DND-41 (cell line): ENCODE measurements around the gene PDS5B.

Experiments
- ATAC-seq: fragments of 200-7000 bp; cut with Tn5 transposase; 3 replicates; pipeline ENCODE4 v1.9.1; 2021; ENCODE audit warnings: low read depth; ENCODE audit not compliant: insufficient read depth
- DNase-seq: peaks from one replicate; pipeline ENCODE4 v3.0.0-alpha.2; 2020
- H2AFZ ChIP-seq: 2 replicates; pipeline ENCODE4 v1.6.0; 2012; ENCODE audit warnings: low read depth, low read length
- H3K27ac ChIP-seq: 2 replicates; pipeline ENCODE4 v1.5.1; 2012; ENCODE audit warnings: low read length, inconsistent platforms
- H3K27me3 ChIP-seq: fragments of 200-600 bp; sonication (generic); 2 replicates; pipeline ENCODE4 v1.6.0; 2012; ENCODE audit warnings: low read length, mild to moderate bottlenecking, inconsistent platforms; ENCODE audit not compliant: insufficient read depth, poor library complexity
- H3K36me3 ChIP-seq: 2 replicates; pipeline ENCODE4 v1.5.1; 2012; ENCODE audit warnings: low read length, inconsistent platforms; ENCODE audit not compliant: insufficient read depth
- H3K4me1 ChIP-seq: 2 replicates; pipeline ENCODE4 v1.5.1; 2012; ENCODE audit warnings: mild to moderate bottlenecking, low read length; ENCODE audit not compliant: insufficient read depth
- H3K4me2 ChIP-seq: 2 replicates; pipeline ENCODE4 v1.6.0; 2012; ENCODE audit warnings: mild to moderate bottlenecking, moderate library complexity, low read length, inconsistent platforms; ENCODE audit not compliant: insufficient read depth
- H3K4me3 ChIP-seq, 2 experiments: fragments of 200-600 bp in 1 of 2; shearing (Covaris generic) in 1 of 2; 2 replicates each; pipeline ENCODE4 v1.5.1; 2012 to 2016; ENCODE audit warnings: inconsistent platforms in 2 of 2, low read length in 2 of 2, mild to moderate bottlenecking in 2 of 2, low read depth in 1 of 2, moderate library complexity in 1 of 2
- H3K79me2 ChIP-seq: 2 replicates; pipeline ENCODE4 v1.6.0; 2012; ENCODE audit warnings: low read length, inconsistent platforms; ENCODE audit not compliant: insufficient read depth
- H3K9ac ChIP-seq: 2 replicates; pipeline ENCODE4 v1.6.0; 2012; ENCODE audit warnings: low read depth, mild to moderate bottlenecking, inconsistent platforms, low read length, moderate library complexity
- H3K9me3 ChIP-seq: 2 replicates; pipeline ENCODE4 v1.5.1; 2012; ENCODE audit warnings: low read length, moderate library complexity, mild to moderate bottlenecking, inconsistent platforms; ENCODE audit not compliant: insufficient read depth, severe bottlenecking
- H4K20me1 ChIP-seq: 2 replicates; pipeline ENCODE4 v1.6.0; 2012; ENCODE audit warnings: low read length; ENCODE audit not compliant: insufficient read depth
- EZH2 ChIP-seq: IDR thresholded peaks from 3 replicates; pipeline ENCODE4 v1.6.1; 2012; ENCODE audit warnings: borderline replicate concordance, low read depth, mild to moderate bottlenecking, moderate library complexity, low read length, inconsistent platforms; ENCODE audit not compliant: severe bottlenecking
- TF ChIP-seq, protein P1 (sequence below): IDR thresholded peaks from 2 replicates; pipeline ENCODE4 v1.5.1; 2012; ENCODE audit warnings: borderline replicate concordance, low read length, moderate library complexity, mild to moderate bottlenecking; ENCODE audit not compliant: poor library complexity, severe bottlenecking; ENCODE audit errors: extremely low read depth

PDS5B gene

DNA sequence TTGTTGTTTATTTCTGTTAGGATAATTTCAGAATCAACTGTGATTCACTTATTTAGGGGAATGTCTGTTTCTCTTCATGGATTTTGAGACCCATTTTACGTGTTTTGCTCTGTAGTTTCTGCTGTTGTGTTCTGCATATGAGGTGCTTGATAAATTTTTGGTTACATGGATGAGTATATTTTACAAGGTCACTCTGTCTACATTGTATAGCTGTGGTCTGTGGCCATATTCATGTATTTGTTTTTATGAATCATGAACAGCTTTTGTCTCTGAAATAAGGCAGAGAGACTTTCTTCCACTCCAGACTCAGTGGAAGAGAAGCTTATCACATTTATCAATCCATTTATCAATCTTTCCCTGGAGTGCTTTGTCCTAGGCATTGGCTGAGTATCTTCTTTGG is 56.6 kb downstream of the PDS5B start:
- Histone ChIP-seq H4K20me1 (peaks cover 78% of the 10 kb centered on the region), H3K4me1 (peaks cover 3% of the 10 kb centered on the region), H3K27ac (no peak overlapping the region), H3K27me3 (no peaks in the 10 kb centered on the region), H3K9ac (no peak overlapping the region), H3K4me3 (no peak overlapping the region), H3K79me2 (peaks cover 100% of the 10 kb centered on the region), H3K9me3 (no peaks in the 10 kb centered on the region), H3K4me2 (no peak overlapping the region), H2AFZ (no peak overlapping the region), H3K36me3 (no peaks in the 10 kb centered on the region)
- no peak for TF ChIP-seq EZH2
- TF ChIP-seq, protein P1, sequence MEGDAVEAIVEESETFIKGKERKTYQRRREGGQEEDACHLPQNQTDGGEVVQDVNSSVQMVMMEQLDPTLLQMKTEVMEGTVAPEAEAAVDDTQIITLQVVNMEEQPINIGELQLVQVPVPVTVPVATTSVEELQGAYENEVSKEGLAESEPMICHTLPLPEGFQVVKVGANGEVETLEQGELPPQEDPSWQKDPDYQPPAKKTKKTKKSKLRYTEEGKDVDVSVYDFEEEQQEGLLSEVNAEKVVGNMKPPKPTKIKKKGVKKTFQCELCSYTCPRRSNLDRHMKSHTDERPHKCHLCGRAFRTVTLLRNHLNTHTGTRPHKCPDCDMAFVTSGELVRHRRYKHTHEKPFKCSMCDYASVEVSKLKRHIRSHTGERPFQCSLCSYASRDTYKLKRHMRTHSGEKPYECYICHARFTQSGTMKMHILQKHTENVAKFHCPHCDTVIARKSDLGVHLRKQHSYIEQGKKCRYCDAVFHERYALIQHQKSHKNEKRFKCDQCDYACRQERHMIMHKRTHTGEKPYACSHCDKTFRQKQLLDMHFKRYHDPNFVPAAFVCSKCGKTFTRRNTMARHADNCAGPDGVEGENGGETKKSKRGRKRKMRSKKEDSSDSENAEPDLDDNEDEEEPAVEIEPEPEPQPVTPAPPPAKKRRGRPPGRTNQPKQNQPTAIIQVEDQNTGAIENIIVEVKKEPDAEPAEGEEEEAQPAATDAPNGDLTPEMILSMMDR = no peak
- DNase-seq (no peak), ATAC-seq (no peak)

DNA sequence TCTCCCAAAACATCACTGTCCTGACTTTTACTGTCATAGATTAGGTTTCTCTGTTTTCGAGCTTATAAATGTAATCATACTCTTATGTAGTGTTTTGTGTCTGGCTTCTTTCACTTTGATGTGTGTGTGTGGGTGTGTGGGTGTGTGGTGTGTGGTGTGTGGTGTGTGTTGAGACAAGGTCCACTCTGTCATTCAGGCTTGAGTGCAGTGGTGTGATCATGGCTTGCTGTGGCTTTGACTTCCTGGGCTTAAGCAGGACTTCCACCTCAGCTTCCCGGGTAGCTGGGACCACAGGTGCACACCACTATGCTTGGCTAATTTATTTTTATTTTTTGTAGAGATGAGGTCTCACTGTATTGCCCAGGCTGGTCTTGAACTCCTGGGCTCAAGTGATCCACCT is 59.6 kb downstream of the PDS5B start:
- TF ChIP-seq, protein P1 = no peak
- TF ChIP-seq EZH2 = no peak
- Histone ChIP-seq H2AFZ (no peak overlapping the region), H3K27ac (no peak overlapping the region), H3K27me3 (no peaks in the 10 kb centered on the region), H3K79me2 (peaks cover 99% of the 10 kb centered on the region), H3K4me2 (no peak overlapping the region), H4K20me1 (peaks cover 72% of the 10 kb centered on the region), H3K9me3 (no peaks in the 10 kb centered on the region), H3K4me1 (peaks cover 3% of the 10 kb centered on the region), H3K36me3 (peaks cover 3% of the 10 kb centered on the region; the same call in 1 of the 2 replicates), H3K4me3 (no peak overlapping the region), H3K9ac (no peak overlapping the region)
- ATAC-seq = peak; percentile 50; the same call in 2 of the 3 replicates
- peak; percentile 21 for DNase-seq

DNA sequence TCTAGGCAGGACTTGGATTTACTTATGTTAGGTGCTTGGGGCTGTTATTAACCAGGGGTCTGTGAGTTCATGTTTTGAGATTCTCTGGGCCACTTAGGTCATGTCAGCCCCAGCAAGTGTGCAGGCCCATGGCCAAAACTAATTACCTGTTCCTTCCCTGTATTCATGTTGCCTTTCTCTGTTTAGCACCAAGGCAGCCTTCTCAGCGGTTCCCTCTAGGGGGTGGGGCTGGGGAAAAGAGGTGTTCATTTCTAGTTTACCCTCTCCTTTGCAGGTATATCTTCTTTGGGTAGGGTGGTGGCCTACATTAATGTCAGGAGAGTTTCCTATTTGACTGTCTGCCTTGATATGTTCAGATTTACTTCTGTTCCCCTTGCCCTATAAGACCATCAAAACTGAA is 61.7 kb downstream of the PDS5B start:
- TF ChIP-seq EZH2 = no peak
- TF ChIP-seq, protein P1 = no peak
- Histone ChIP-seq H3K9ac (no peak overlapping the region), H3K4me1 (peaks cover 3% of the 10 kb centered on the region), H3K27ac (0 out of 2 replicates have a peak overlapping the region, but pooled peaks have one; percentile 20), H3K36me3 (peaks cover 23% of the 10 kb centered on the region; the same call in 1 of the 2 replicates), H3K9me3 (no peaks in the 10 kb centered on the region), H3K4me3 (no peak overlapping the region), H3K27me3 (no peaks in the 10 kb centered on the region), H2AFZ (no peak overlapping the region), H3K4me2 (no peak overlapping the region), H3K79me2 (peaks cover 99% of the 10 kb centered on the region), H4K20me1 (peaks cover 56% of the 10 kb centered on the region)
- DNase-seq (no peak), ATAC-seq (no peak)
